OCI-LY3 (cell line): ENCODE data around the gene DHCR24.

Experiments
- CTCF ChIP-seq: fragments of 200-600, 300-600 bp; sonication (generic); IDR thresholded peaks from 2 replicates; pipeline ENCODE4 v1.5.1; 2014; ENCODE audit warnings: antibody characterized with exemption, low read length, low read depth
- EZH2phosphoT487 ChIP-seq: fragments of 200-600 bp; shearing (Covaris generic); IDR thresholded peaks from 2 replicates; pipeline ENCODE4 v1.6.1; 2018; ENCODE audit warnings: antibody characterized with exemption, mixed run types, low read depth

- TF ChIP-seq CTCF (no peak), EZH2phosphoT487 (no peak)
Measured at GRCh38 chr1:54869173-54869851, 17.7 kb downstream of the DHCR24 start.
